GM12878 (cell line): Measurements from ENCODE around the gene PDIK1L. TPM values are rescaled to one million over a fixed set of nuclear protein-coding genes. Genes with fewer than 3 reads are reported as not detected.

Experiments used
- ATAC-seq: fragments of 200-7000 bp; cut with Tn5 transposase; 3 replicates; pipeline ENCODE4 v1.9.1; 2020; ENCODE audit warnings: mild to moderate bottlenecking, moderate library complexity
- BruUV-seq: library from RNA; stranded (reverse); fragments of 400-500 nt; replicated peaks from 2 replicates; lab custom pipeline; 2021; lab: Mats Ljungman, UMichigan
- CTCF ChIA-PET: fragments of 300-600 bp; sonication (Branson Sonifier 250); formaldehyde crosslinking; extraction: SDS; loops from one replicate; lab custom pipeline; 2021; ENCODE audit warnings: inconsistent platforms; lab: Yijun Ruan, JAX
- POLR2A ChIA-PET: fragments of 350-600 bp; formaldehyde crosslinking; extraction: SDS; loops from one replicate; lab custom pipeline; 2021; ENCODE audit warnings: inconsistent platforms; lab: Charles Lee
- RAD21 ChIA-PET: fragments of 300-600 bp; sonication (Branson Sonifier 250); formaldehyde crosslinking; loops from one replicate; lab custom pipeline; 2023; ENCODE audit warnings: antibody characterized with exemption; ENCODE audit not compliant: unreplicated experiment; lab: Charles Lee
- SMC1A ChIA-PET: fragments of 300-600 bp; sonication (Branson Sonifier 250); formaldehyde crosslinking; loops from one replicate; lab custom pipeline; 2023; ENCODE audit not compliant: unreplicated experiment, uncharacterized antibody; lab: Charles Lee
- DNase-seq: peaks from one replicate; pipeline ENCODE4 v3.0.0-alpha.2; 2011; ENCODE audit warnings: low read depth, low spot score
- FAIRE-seq: peaks from 3 replicates; lab custom pipeline; 2011; peaks lifted over from hg19 to GRCh38; lab: Jason Lieb, UNC
- H2AFZ ChIP-seq: 2 replicates; pipeline ENCODE4 v1.6.0; 2011; ENCODE audit warnings: low read depth, low read length, control low read depth; ENCODE audit not compliant: control insufficient read depth
- H3K27ac ChIP-seq: 2 replicates; pipeline ENCODE4 v1.5.1; 2011; ENCODE audit warnings: control low read depth; ENCODE audit not compliant: control insufficient read depth, insufficient read depth
- H3K27me3 ChIP-seq, 2 experiments: replicated peaks in 1 of 2; 2 replicates each; pipeline versions ENCODE4 v1.6.0 to v1.6.1; 2011; ENCODE audit warnings: low read length in 1 of 2; ENCODE audit not compliant: control insufficient read depth in 2 of 2, insufficient read depth in 2 of 2
- H3K36me3 ChIP-seq, 2 experiments: 2 replicates each; pipeline ENCODE4 v1.5.1; 2011; ENCODE audit warnings: low read length in 1 of 2; ENCODE audit not compliant: control insufficient read depth in 2 of 2, insufficient read depth in 2 of 2
- H3K4me1 ChIP-seq: 2 replicates; pipeline ENCODE4 v1.6.1; 2011; ENCODE audit warnings: mild to moderate bottlenecking, low read length, moderate library complexity, mixed read lengths; ENCODE audit not compliant: control insufficient read depth, insufficient read depth
- H3K4me2 ChIP-seq: 2 replicates; pipeline ENCODE4 v1.6.0; 2011; ENCODE audit warnings: control low read depth; ENCODE audit not compliant: control insufficient read depth, insufficient read depth
- H3K4me3 ChIP-seq: fragments of 200-600 bp; sonication (generic); 2 replicates; pipeline ENCODE4 v1.5.1; 2016
- H3K79me2 ChIP-seq: 2 replicates; pipeline ENCODE4 v1.6.0; 2011; ENCODE audit warnings: low read length; ENCODE audit not compliant: control insufficient read depth, insufficient read depth
- H3K9ac ChIP-seq: 2 replicates; pipeline ENCODE4 v1.8.0; 2011; ENCODE audit warnings: low read length, control low read depth, mixed read lengths; ENCODE audit not compliant: control insufficient read depth, insufficient read depth
- H3K9me3 ChIP-seq: replicated peaks from 3 replicates; pipeline ENCODE4 v1.5.1; 2011; ENCODE audit warnings: mild to moderate bottlenecking, low read length; ENCODE audit not compliant: control insufficient read depth, insufficient read depth
- H4K20me1 ChIP-seq: 2 replicates; pipeline ENCODE4 v1.6.0; 2011; ENCODE audit not compliant: control insufficient read depth, insufficient read depth
- BCL11A ChIP-seq: IDR thresholded peaks from 2 replicates; pipeline ENCODE4 v1.6.1; 2011; ENCODE audit warnings: low read depth, low read length
- CBX3 ChIP-seq: fragments of 200-600 bp; sonication (generic); IDR thresholded peaks from 2 replicates; pipeline ENCODE4 v1.6.1; 2016; ENCODE audit warnings: low read depth, borderline replicate concordance
- CEBPZ ChIP-seq: fragments of 150-350 bp; IDR thresholded peaks from 2 replicates; pipeline ENCODE4 v1.6.1; 2016; ENCODE audit warnings: low read depth, low read length
- MEF2A ChIP-seq: IDR thresholded peaks from 2 replicates; pipeline ENCODE4 v1.6.1; 2011; ENCODE audit warnings: low read depth, mild to moderate bottlenecking, low read length, moderate library complexity; ENCODE audit not compliant: insufficient read depth
- MTA3 ChIP-seq: IDR thresholded peaks from 2 replicates; pipeline ENCODE4 v1.6.1; 2012; ENCODE audit warnings: low read length, inconsistent platforms, borderline replicate concordance
- NFIC ChIP-seq: IDR thresholded peaks from 2 replicates; pipeline ENCODE4 v1.6.1; 2012; ENCODE audit warnings: low read depth, mild to moderate bottlenecking, inconsistent platforms, low read length, moderate library complexity
- NR2F1 ChIP-seq: fragments of 450-650 bp; conservative IDR thresholded peaks from 2 replicates; pipeline ENCODE4 v1.6.1; 2017; ENCODE audit warnings: mild to moderate bottlenecking
- WGBS: methylation state at CpG from one replicate; pipeline ENCODE4 v1.1.6; 2016; ENCODE audit warnings: low lambda C conversion rate; ENCODE audit not compliant: insufficient replicate concordance, insufficient coverage; ENCODE audit errors: missing lambda C conversion rate; 5-methylcytosine and 5-hydroxymethylcytosine counted together
- in situ Hi-C: fragments of 300-500 bp; cut with MboI; formaldehyde crosslinking; loops from 9 replicates; pipeline ENCODE4 v1.14.3; 2018; ENCODE audit warnings: mixed read lengths
- intact Hi-C: fragments of 100-400 bp; cut with micrococcal nuclease; formaldehyde crosslinking; loops from one replicate; pipeline ENCODE4 v1.14.2; 2022; ENCODE audit not compliant: unreplicated experiment
- polyA plus RNA-seq, 11 experiments: library from polyadenylated mRNA; depleted of rRNA in 4 of 11; unstranded in 6 of 11; stranded (reverse) in 5 of 11; fragments of >200 nt; fragmentation: Nextera tagmentation in 4 of 11; fragmentation: Illumina TruSeq in 1 of 11; extraction: Ambion mirVana in 4 of 11; extraction: Trizol in 1 of 11; gene quantifications; 1 replicate in 1 of 11; 2 replicates in 10 of 11; pipeline versions ENCODE4 v1.2.1 to v1.2.3, GENCODE V29; 2011 to 2016; ENCODE audit warnings: inconsistent platforms in 2 of 11, missing spikeins in 2 of 11, low read depth in 1 of 11
- total RNA-seq, 4 experiments: library from RNA; depleted of rRNA in 3 of 4; stranded (reverse); fragments of >200 nt in 3 of 4; fragmentation: Illumina TruSeq in 1 of 4; extraction: Trizol in 1 of 4; gene quantifications; 2 replicates each; pipeline versions ENCODE4 v1.2.1 to v1.2.3, GENCODE V29; 2013 to 2021

PDIK1L gene
- total and polyA plus RNA-seq, 10 of the 15 experiments (the other 5 are each of a cell fraction or from before 2014, with no cell fraction given), result 4.0 to 15.9 (median 10.5) TPM

GRCh38 chr1:26067432-26067911 is 44.2 kb upstream of the PDIK1L start, which contains the start of gene TRIM63 (continued):
- TF ChIP-seq MTA3 (no peak), NR2F1 (no peak), CEBPZ (no peak), BCL11A (no peak)

DNA sequence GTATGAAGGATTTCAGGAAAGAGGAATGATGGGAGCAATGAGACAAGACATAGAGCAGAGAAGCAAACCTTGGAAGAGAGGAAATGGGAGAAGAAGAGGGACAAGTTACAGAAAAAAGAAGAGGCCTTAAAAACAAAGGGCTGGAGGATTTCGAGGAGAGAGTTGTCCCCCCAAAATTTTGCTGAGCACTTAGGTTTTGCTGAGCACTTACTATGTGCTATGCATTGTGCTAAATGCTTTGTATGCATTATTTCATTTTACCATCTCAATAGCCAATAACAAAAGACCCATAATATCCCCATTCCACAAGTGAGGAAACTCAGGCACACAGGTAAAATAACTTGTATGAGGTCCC is 41.7 kb upstream of the PDIK1L start:
- WGBS, result 0% methylated on average over 1 of the region's 1 CpG
- no peak for FAIRE-seq
- CTCF ChIA-PET, result no interaction called here

More for the DNA sequence above, 41.7 kb upstream of the PDIK1L start:
- ATAC-seq (no peak), DNase-seq (no peak)
- no peak overlapping the region for H2AFZ ChIP-seq
- peaks cover 0 to 7% of the 10 kb centered on the region in 2 experiments; a peak in 2 of 4 replicates for H3K27me3 ChIP-seq
- POLR2A ChIA-PET, result no interaction called here
- H3K36me3 ChIP-seq, result no peaks in the 10 kb centered on the region
- no peak overlapping the region for H3K9ac ChIP-seq
- H3K9me3 ChIP-seq, result no peaks in the 10 kb centered on the region
- H3K4me2 ChIP-seq, result no peak overlapping the region
- SMC1A ChIA-PET, result no interaction called here
- RAD21 ChIA-PET, result no interaction called here
- no peaks in the 10 kb centered on the region for H3K79me2 ChIP-seq
- intact Hi-C loops, result no loop called here
- no peak overlapping the region for H3K27ac ChIP-seq
- no peaks in the 10 kb centered on the region; the same call in 1 of the 2 replicates for H4K20me1 ChIP-seq
- BruUV-seq, result no TSS peak
- no peak for TF ChIP-seq NFIC
- TF ChIP-seq MEF2A, result no peak
- no peak for TF ChIP-seq CBX3
- H3K4me1 ChIP-seq, result no peaks in the 10 kb centered on the region
- in situ Hi-C loops, result no loop called here
- no peak overlapping the region for H3K4me3 ChIP-seq
